Mucosa of descending colon (tissue), 3 donors: ENCODE measurements around the gene IQCE. TPM values are rescaled to one million over a fixed set of nuclear protein-coding genes. Genes with fewer than 3 reads are reported as not detected.
A peak's percentile ranks its signal among the peaks of the same experiment; 100 is the strongest.
"Not testable (repeated sequence)": the region's sequence is repeated elsewhere in the genome, so short reads cannot be mapped to it uniquely, and the experiment has no call there.

Source experiments
- ATAC-seq: fragments of 200-7000 bp; cut with Tn5 transposase; one replicate; pipeline ENCODE4 v1.9.1; 2020; ENCODE audit warnings: mild to moderate bottlenecking, moderate library complexity
- DNase-seq, 3 donors: peaks; one replicate each; pipeline ENCODE4 v3.0.0-alpha.2; 2020
- H3K36me3 ChIP-seq: fragments of 200-600 bp; one replicate; pipeline ENCODE4 v1.8.0; 2021; ENCODE audit warnings: low read depth, mild to moderate bottlenecking
- H3K4me1 ChIP-seq: fragments of 200-600 bp; one replicate; pipeline ENCODE4 v1.8.0; 2021; ENCODE audit warnings: low read depth, mild to moderate bottlenecking
- H3K4me3 ChIP-seq: fragments of 200-600 bp; one replicate; pipeline ENCODE4 v1.8.0; 2021; ENCODE audit warnings: mild to moderate bottlenecking
- H3K9me3 ChIP-seq: fragments of 200-600 bp; one replicate; pipeline ENCODE4 v1.8.0; 2021; ENCODE audit warnings: mild to moderate bottlenecking
- intact Hi-C, 2 donors: fragments of 100-400 bp; cut with DNase I in 1 of 2; cut with micrococcal nuclease in 1 of 2; formaldehyde crosslinking; loops; one replicate each; pipeline versions ENCODE4 v1.11.0 to v1.11.1; 2022; cut with DNase I, micrococcal nuclease
- total RNA-seq, 3 donors: library from RNA; stranded (reverse); fragmentation: NEBNext Ultra II Directional in 2 of 3; extraction: Animal tissue kit (Norgen Biotek cat#: 25700) in 2 of 3; gene quantifications; one replicate each; pipeline versions ENCODE4 v1.2.1 to v1.2.4, GENCODE V29; 2021 to 2023
- TF ChIP-seq, protein P1 (sequence below): fragments of 200-600 bp; IDR thresholded peaks from one replicate; pipeline ENCODE4 v1.8.0; 2022; ENCODE audit warnings: antibody characterized with exemption, mild to moderate bottlenecking
- donor health status: DM: no; HTN: no; CAD: no; lungs with moderate emphysema.
- donor health status: DM: no; HTN: no; CAD: no.
- donor health status: DM: no; HTN: yes; CAD: no.

Gene IQCE
- total RNA-seq, 3 donors from 2014 or later: 27.9 to 41.2 (median 35.9) TPM

GRCh38 chr7:2530071-2530987 lies 28.4 kb upstream of the IQCE start:
- Histone ChIP-seq H3K4me1 (peaks cover 64% of the 10 kb centered on the region), H3K36me3 (no peaks in the 10 kb centered on the region), H3K4me3 (no peak overlapping the region), H3K9me3 (no peaks in the 10 kb centered on the region)
- peak; percentile 21 for ATAC-seq
- TF ChIP-seq, protein P1, sequence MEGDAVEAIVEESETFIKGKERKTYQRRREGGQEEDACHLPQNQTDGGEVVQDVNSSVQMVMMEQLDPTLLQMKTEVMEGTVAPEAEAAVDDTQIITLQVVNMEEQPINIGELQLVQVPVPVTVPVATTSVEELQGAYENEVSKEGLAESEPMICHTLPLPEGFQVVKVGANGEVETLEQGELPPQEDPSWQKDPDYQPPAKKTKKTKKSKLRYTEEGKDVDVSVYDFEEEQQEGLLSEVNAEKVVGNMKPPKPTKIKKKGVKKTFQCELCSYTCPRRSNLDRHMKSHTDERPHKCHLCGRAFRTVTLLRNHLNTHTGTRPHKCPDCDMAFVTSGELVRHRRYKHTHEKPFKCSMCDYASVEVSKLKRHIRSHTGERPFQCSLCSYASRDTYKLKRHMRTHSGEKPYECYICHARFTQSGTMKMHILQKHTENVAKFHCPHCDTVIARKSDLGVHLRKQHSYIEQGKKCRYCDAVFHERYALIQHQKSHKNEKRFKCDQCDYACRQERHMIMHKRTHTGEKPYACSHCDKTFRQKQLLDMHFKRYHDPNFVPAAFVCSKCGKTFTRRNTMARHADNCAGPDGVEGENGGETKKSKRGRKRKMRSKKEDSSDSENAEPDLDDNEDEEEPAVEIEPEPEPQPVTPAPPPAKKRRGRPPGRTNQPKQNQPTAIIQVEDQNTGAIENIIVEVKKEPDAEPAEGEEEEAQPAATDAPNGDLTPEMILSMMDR: no peak
- intact Hi-C loops: no loop called here
- DNase-seq: peak; percentile 49 to 88 (median 67)

DNA sequence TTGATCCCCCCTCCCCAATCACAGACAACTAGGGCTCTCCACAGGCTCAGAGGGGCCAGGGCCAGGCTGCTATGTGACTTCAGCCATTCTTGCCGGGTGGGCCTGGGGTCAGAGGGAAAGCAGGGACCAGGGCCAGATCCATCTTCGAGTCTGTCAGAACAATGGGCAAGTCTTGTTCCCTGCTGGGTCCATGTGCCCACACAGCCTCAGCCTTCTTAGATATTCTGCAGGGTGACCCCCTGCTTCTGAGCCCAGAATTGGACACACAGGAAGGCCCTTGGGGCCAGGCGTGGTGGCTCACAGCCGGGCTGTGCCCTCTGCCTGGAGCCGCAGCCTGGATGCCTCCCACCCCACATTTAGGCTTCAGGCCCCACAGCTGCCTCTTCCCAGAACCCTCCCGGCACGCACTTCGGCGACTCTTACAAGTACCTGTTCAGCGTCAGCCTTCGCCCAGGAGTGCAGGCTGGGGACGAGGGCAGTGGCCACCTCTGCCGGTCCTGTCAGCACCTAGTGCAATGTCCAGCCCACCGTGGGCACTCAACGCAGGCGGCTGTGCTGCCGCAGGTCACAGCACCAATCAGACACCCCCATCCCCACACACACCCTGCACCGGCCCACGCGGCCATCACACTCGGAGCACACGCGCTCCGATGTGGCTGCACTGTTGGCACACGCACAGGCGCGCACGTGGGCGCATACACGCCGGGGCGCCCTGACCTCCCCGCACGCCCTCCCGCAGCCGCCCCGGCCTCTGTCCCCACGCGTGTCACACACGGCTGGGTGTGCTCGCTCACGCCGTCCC lies 27.6 kb upstream of the IQCE start:
- H3K4me1 ChIP-seq: peaks cover 55% of the 10 kb centered on the region
- H3K9me3 ChIP-seq, H3K36me3 ChIP-seq, H3K4me3 ChIP-seq, intact Hi-C loops: not testable (repeated sequence)
- ATAC-seq: peak; percentile 17
- DNase-seq: peak in 2 of 3 donors; percentile 61 to 62

- H3K4me1 ChIP-seq: peaks cover 50% of the 10 kb centered on the region
- H3K36me3 ChIP-seq, H3K4me3 ChIP-seq, H3K9me3 ChIP-seq, intact Hi-C loops: not testable (repeated sequence)
- peak; percentile 26 for ATAC-seq
- DNase-seq: peak in 2 of 3 donors; percentile 58 to 65
These were observed 27.0 kb upstream of the IQCE start for GRCh38 chr7:2531796-2532110.

GRCh38 chr7:2532199-2532772 lies 26.5 kb upstream of the IQCE start:
- DNase-seq (peak; percentile 59 to 64 (median 61)), ATAC-seq (peak; percentile 57)
- intact Hi-C loops, H3K4me3 ChIP-seq, H3K36me3 ChIP-seq, H3K9me3 ChIP-seq: not testable (repeated sequence)
- peaks cover 44% of the 10 kb centered on the region for H3K4me1 ChIP-seq

DNA sequence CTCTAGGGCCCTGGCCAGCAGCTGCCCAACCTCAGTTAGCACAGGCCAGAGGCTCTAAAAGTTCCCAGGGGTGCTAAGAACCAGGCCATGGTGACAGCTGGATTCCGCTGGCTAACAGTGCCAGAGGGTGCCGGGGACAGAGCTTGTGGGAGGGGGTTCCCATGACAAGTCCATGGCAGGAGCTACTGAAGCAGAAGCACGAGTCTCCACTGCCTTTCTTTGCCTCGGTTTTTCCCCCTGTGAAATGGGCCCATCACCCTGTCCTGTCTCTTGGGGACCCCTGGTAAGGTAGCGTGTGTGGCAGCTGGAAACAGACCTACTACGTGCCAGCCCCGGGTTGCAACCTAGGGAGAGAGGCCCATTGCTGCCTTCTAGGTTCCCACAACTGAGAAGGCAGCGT lies 26.0 kb upstream of the IQCE start:
- H3K9me3 ChIP-seq, intact Hi-C loops, H3K4me3 ChIP-seq, H3K36me3 ChIP-seq, ATAC-seq: not testable (repeated sequence)
- DNase-seq: peak in 1 of 3 donors; percentile 48
- peaks cover 39% of the 10 kb centered on the region for H3K4me1 ChIP-seq

- DNase-seq, H3K4me3 ChIP-seq, ATAC-seq, H3K36me3 ChIP-seq, H3K9me3 ChIP-seq, intact Hi-C loops: not testable (repeated sequence)
- H3K4me1 ChIP-seq: peaks cover 33% of the 10 kb centered on the region
These were observed 25.2 kb upstream of the IQCE start for GRCh38 chr7:2533566-2533965.

- H3K4me1 ChIP-seq: peaks cover 27% of the 10 kb centered on the region
- H3K36me3 ChIP-seq, ATAC-seq, intact Hi-C loops, DNase-seq, H3K4me3 ChIP-seq, H3K9me3 ChIP-seq: not testable (repeated sequence)
These were observed 24.6 kb upstream of the IQCE start for GRCh38 chr7:2534214-2534613.

DNA sequence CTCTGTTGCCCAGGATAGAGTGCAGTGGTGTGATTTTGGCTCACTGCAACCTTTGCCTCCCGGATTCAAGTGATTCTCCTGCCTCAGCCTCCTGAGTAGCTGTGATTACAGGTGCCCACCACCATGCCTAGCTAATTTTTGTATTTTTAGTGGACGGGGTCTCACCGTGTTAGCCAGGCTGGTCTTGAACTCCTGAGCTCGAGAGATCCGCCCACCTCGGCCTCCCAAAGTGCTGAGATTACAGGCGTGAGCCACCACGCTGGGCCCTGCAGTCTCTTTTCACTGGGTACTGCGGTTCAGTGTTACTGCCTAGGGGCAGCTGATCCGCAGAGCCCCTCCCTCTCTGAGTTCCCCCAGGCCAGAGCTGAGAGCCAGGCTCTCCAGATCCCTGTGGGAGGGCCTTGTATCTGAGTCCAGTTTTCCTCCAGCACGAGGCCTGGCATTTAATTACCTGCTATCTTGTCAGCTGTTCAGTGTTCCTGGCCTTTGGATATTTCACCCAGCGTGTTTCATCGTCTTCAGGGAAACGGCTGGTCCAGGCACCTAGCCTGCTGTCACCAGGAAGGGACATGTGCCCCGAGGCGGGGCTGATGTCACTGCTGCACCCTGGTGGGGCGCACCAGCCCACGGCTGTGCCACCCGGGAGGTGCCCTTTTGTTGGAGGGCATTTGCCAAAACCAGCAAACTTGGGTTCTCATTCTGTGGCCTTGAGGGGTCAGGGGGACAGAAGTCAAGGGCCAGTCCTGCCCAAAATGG lies 22.7 kb upstream of the IQCE start:
- H3K36me3 ChIP-seq, intact Hi-C loops, H3K4me3 ChIP-seq, H3K9me3 ChIP-seq: not testable (repeated sequence)
- ATAC-seq (peak; percentile 4), DNase-seq (peak in 1 of 3 donors; percentile 49)
- H3K4me1 ChIP-seq: peaks cover 12% of the 10 kb centered on the region
